SU-DHL-6 (cell line): ENCODE measurements around the gene LBH.

Source experiments
- H2AFZ ChIP-seq: fragments of 200-600 bp; sonication (generic); 2 replicates; pipeline ENCODE4 v1.6.1; 2014; ENCODE audit warnings: low read depth, mild to moderate bottlenecking, moderate library complexity, mixed read lengths, antibody characterized with exemption, low read length; ENCODE audit not compliant: severe bottlenecking
- H3F3A ChIP-seq: fragments of 200-600 bp; shearing (Covaris generic); 2 replicates; pipeline ENCODE4 v1.6.0; 2016; ENCODE audit warnings: antibody characterized with exemption, mild to moderate bottlenecking; ENCODE audit not compliant: insufficient read depth
- H3K27ac ChIP-seq: fragments of 200-600 bp; sonication (generic); 2 replicates; pipeline ENCODE4 v1.5.1; 2016; ENCODE audit warnings: low read depth, mild to moderate bottlenecking, low read length, moderate library complexity, mixed read lengths
- H3K27me3 ChIP-seq: fragments of 200-600 bp; sonication (generic), shearing (Covaris generic); 2 replicates; pipeline ENCODE4 v1.6.0; 2014; ENCODE audit warnings: mild to moderate bottlenecking, low read length
- H3K36me3 ChIP-seq: fragments of 200-600 bp; sonication (generic); 2 replicates; pipeline ENCODE4 v1.6.1; 2014; ENCODE audit warnings: mild to moderate bottlenecking, low read length, mixed read lengths
- H3K4me2 ChIP-seq: fragments of 300-600, 200-600 bp; shearing (Covaris generic), sonication (generic); 2 replicates; pipeline ENCODE4 v1.6.0; 2014; ENCODE audit warnings: low read length, low read depth, mild to moderate bottlenecking; ENCODE audit not compliant: poor library complexity, severe bottlenecking
- H3K4me3 ChIP-seq: fragments of 200-600 bp; sonication (generic); 2 replicates; pipeline ENCODE4 v1.5.1; 2014; ENCODE audit warnings: antibody characterized with exemption, low read length, mild to moderate bottlenecking, mixed read lengths; ENCODE audit not compliant: insufficient read depth, poor library complexity, severe bottlenecking
- H3K79me2 ChIP-seq: fragments of 200-600 bp; sonication (generic); 2 replicates; pipeline ENCODE4 v1.6.1; 2014; ENCODE audit warnings: mild to moderate bottlenecking, low read length, moderate library complexity; ENCODE audit not compliant: insufficient read depth
- H3K9ac ChIP-seq: fragments of 200-600 bp; sonication (generic); 2 replicates; pipeline ENCODE4 v1.7.0; 2014; ENCODE audit warnings: mild to moderate bottlenecking, low read length
- H3K9me2 ChIP-seq: fragments of 200-600 bp; sonication (generic); replicated peaks from 2 replicates; pipeline ENCODE4 v1.6.1; 2014; ENCODE audit warnings: low read length; ENCODE audit not compliant: insufficient read depth
- H3K9me3 ChIP-seq: fragments of 200-600 bp; sonication (generic); 2 replicates; pipeline ENCODE4 v1.6.1; 2014; ENCODE audit warnings: low read length, mixed read lengths; ENCODE audit not compliant: insufficient read depth
- H4K20me1 ChIP-seq: fragments of 200-600 bp; sonication (generic); 2 replicates; pipeline ENCODE4 v1.6.1; 2014; ENCODE audit warnings: low read depth, mild to moderate bottlenecking, antibody characterized with exemption, low read length, moderate library complexity, mixed read lengths
- CTCF ChIP-seq: fragments of 200-600 bp; sonication (generic); IDR thresholded peaks from one replicate; pipeline ENCODE4 v1.5.1; 2017; ENCODE audit warnings: antibody characterized with exemption, mild to moderate bottlenecking, low read length, moderate library complexity; ENCODE audit not compliant: insufficient read depth, poor library complexity, severe bottlenecking
- EZH2phosphoT487 ChIP-seq: fragments of 200-600 bp; sonication (generic), shearing (Covaris generic); conservative IDR thresholded peaks from 2 replicates; pipeline ENCODE4 v1.6.1; 2018; ENCODE audit warnings: mild to moderate bottlenecking, antibody characterized with exemption, low read length, moderate library complexity, mixed read lengths

The LBH gene

GRCh38 chr2:30277582-30277981 lies 46.2 kb downstream of the LBH start:
- H3K27ac ChIP-seq: no peak overlapping the region
- H3K9ac ChIP-seq: no peak overlapping the region
- no peak overlapping the region for H2AFZ ChIP-seq
- 0 out of 2 replicates have a peak, but pooled peaks cover 3% of the 10 kb centered on the region for H3K27me3 ChIP-seq
- H3K9me2 ChIP-seq: no peaks in the 10 kb centered on the region
- no peaks in the 10 kb centered on the region for H3K9me3 ChIP-seq
- H3F3A ChIP-seq: no peaks in the 10 kb centered on the region
- no peaks in the 10 kb centered on the region for H3K79me2 ChIP-seq
- H3K36me3 ChIP-seq: no peaks in the 10 kb centered on the region
- no peak overlapping the region for H3K4me2 ChIP-seq
- no peak overlapping the region for H3K4me3 ChIP-seq
- no peaks in the 10 kb centered on the region for H4K20me1 ChIP-seq
- TF ChIP-seq EZH2phosphoT487 (no peak), CTCF (no peak)

- TF ChIP-seq EZH2phosphoT487 (no peak), CTCF (no peak)
- H3F3A ChIP-seq: no peaks in the 10 kb centered on the region
- H3K9ac ChIP-seq: no peak overlapping the region
Measured at GRCh38 chr2:30278419-30278818, 47.1 kb downstream of the LBH start.

GRCh38 chr2:30280596-30281434 lies 49.5 kb downstream of the LBH start:
- Histone ChIP-seq H3K9me2 (no peaks in the 10 kb centered on the region), H3F3A (no peaks in the 10 kb centered on the region), H2AFZ (no peak overlapping the region), H3K9me3 (no peaks in the 10 kb centered on the region), H3K4me2 (no peak overlapping the region), H3K4me3 (no peak overlapping the region), H3K36me3 (no peaks in the 10 kb centered on the region), H3K9ac (no peak overlapping the region), H3K27me3 (no peaks in the 10 kb centered on the region), H4K20me1 (no peaks in the 10 kb centered on the region), H3K27ac (no peak overlapping the region), H3K79me2 (no peaks in the 10 kb centered on the region)
- no peak for TF ChIP-seq CTCF
- TF ChIP-seq EZH2phosphoT487: no peak

More at GRCh38 chr2:30278419-30278818, 47.1 kb downstream of the LBH start:
- Histone ChIP-seq H3K27ac (no peak overlapping the region), H3K9me3 (no peaks in the 10 kb centered on the region), H3K9me2 (no peaks in the 10 kb centered on the region), H3K4me2 (no peak overlapping the region), H3K4me3 (no peak overlapping the region), H2AFZ (no peak overlapping the region), H4K20me1 (no peaks in the 10 kb centered on the region), H3K36me3 (no peaks in the 10 kb centered on the region), H3K79me2 (no peaks in the 10 kb centered on the region), H3K27me3 (0 out of 2 replicates have a peak, but pooled peaks cover 3% of the 10 kb centered on the region)
